HG03159 (cell line): ENCODE data around the gene SHE.
"Not testable (repeated sequence)": the region's sequence is repeated elsewhere in the genome, so short reads cannot be mapped to it uniquely, and the experiment has no call there.

Experiments
- ATAC-seq: cut with Tn5 transposase; IDR thresholded peaks from one replicate; pipeline ENCODE4 v1.9.1; 2021; ENCODE audit warnings: mild to moderate bottlenecking, moderate library complexity; ENCODE audit not compliant: unreplicated experiment

The SHE gene

DNA sequence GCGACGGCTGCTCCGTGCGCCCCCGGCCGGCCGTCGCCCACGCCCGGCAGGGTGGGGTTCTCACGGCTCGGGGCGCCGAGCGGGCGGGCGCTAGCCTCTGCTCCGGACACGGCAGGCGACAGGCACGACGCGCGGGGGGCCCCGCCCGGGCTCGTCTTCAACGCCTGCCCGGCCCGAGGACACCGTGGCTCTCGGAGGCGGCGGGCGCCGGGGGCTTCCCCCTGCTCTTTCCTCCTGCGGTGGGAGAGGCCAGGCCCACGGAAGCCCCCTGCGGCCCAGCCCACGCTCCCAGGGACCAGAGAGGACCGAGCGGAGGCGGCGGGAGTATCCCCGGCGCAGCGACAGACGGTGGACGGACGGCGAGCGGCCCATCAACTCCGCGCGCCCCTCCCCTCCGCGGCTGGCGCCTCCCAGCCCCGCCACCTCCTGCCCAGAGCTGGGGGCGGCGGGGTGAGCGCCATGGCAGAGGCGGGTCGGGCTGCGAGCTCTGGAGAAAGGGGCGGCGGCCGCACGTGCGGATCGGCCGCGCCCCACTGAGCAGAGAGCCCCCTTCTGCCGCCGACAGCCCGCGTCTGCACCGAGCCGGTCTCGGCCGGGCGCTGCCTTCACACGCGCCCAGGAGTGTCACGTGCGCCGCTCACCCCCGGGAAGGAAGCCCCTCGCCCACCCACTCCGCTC is at the start of gene SHE, which contains the start of gene TDRD10:
Gene SHE, minus strand, starts transcription at position 347 of the 678 bp plus-strand sequence. CDS start 386 bp downstream, outside the sequence.
Gene TDRD10, plus strand, starts transcription at position 154 of the 678 bp plus-strand sequence. CDS start 4,685 bp downstream, outside the sequence.
- ATAC-seq = no peak

DNA sequence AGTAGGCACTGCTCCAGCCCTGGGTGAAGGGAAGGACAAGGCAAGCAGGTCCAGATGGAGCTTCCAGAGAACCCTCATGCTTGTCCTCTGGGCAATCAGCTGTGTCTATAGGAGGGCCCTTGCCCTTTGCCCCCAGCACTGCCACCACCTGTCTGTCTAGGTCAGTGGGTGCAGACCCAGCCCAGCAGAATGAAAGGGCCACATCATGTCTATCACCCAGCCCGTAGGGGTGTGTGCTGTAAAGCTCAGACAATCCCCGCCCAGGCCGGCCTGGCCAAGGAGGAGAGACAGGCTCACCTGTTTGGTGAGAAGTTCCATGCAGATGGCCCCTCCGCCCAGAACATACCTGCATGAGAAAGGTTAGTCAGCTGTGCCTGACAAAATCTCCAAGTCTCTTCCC is 49.3 kb upstream of the SHE start:
- no peak for ATAC-seq

DNA sequence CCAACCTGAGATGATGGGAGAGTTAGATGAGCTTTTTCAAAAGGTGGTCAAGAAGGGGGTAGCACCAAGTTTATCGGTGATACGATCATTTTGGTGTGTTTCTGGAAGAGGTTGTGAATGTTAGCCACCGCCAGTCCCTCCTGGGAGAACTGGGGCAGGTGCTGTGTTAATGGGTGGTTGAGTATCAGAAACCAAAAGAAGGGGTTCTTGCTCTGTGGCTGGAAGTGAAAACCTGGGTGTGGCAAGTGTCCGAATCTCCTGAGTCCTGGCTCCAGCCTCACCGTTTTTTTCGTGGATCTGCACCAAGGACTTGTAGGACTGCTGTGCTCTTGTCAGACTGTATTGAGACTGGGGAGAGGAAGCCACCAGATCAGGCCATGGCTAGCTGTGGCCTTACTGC is 48.4 kb upstream of the SHE start:
- no peak for ATAC-seq

DNA sequence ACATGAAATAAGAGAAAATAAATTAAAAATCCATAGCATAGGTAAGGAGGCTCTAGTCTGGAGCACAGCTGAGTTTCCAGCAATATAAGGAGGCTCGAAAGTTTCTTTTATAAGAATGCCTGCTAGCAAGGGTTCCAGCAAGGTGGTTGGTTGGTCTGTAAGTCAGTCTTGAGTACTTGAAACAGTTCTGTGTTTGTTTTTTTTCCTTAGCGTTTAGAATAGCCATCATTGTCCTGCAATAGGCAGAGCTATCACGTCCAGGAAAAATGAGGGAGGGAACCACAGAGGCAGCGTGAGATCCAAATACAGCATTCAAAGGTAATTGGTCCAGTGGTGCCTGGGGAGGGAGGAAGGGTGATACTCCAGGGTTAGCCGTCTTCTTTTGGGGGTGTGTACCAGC is 47.9 kb upstream of the SHE start:
- no peak for ATAC-seq

DNA sequence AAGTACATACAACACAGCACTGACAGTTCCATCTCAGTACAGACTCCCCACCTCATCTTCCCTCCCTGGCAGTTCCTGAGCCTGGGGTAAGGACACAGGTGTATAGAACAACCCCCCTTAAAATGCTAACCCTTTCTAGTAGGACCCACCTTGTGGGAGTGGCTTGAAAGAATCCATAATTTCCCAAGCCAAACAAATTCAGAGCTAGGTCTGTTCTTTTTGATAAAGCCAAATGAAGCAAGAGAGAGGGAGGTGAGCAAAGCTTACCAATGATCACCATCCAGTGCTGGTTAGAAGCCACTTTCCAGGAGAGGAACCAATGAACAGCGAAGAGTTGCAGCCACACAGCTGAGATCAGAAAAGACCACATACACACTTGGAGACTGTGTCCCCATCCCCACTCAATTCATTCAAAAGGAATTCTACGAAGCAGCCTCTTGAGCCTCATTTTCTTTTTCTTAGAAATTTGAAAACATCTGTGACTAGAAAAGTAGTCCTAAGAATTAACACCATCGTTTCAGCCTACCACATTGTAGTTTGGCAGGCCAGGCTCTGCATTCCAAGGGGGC is 47.1 kb upstream of the SHE start:
- no peak for ATAC-seq

DNA sequence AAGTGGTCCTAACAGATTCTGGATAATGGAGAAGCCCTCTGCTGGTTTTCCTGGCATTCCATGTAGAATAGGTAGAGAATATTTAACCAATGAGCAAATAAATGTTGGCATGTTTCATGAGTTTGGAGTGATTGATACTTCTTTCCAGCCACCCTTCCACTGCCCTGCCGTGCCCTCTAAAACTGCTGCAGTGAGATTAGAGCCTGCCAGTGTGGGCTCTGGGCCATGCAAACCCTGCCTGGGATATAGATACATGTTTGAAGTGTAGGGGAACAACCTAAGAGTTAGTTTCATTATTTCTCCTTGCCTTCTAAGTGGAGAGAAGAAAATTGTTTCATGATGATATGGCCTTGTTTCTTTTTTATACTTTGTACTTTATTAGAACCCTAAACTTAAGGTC is 45.8 kb upstream of the SHE start:
- no peak for ATAC-seq

DNA sequence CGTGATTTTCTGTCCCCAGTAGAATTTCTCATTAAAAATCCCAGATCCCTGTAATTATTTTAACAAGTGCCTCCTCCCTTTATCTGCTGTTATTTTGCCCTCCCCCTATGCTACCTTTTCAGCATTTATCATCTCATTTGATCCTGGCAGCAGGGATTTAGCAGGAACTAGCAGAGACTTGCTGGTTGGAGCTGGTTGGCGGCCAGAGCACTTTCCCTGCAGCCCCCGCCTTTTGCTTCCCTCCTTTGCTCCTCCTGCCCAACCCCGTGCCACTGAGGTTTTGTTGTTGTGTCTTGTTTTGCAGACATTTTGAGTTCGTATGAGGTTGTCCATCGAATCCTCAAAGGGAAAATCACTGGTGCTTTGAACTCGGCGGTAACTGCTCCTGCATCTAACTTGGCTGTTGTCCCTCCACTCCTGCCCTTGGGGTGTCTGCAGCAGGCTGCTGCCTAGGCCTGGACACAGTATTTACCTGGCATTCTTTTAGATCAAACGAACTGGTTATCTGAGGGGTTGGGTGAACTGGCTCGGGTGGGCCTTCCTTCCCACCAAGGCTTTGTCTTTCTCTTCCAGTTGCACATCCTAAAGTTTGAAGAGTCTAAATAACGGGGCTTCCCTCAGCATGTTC is 45.0 kb upstream of the SHE start:
- no peak for ATAC-seq

DNA sequence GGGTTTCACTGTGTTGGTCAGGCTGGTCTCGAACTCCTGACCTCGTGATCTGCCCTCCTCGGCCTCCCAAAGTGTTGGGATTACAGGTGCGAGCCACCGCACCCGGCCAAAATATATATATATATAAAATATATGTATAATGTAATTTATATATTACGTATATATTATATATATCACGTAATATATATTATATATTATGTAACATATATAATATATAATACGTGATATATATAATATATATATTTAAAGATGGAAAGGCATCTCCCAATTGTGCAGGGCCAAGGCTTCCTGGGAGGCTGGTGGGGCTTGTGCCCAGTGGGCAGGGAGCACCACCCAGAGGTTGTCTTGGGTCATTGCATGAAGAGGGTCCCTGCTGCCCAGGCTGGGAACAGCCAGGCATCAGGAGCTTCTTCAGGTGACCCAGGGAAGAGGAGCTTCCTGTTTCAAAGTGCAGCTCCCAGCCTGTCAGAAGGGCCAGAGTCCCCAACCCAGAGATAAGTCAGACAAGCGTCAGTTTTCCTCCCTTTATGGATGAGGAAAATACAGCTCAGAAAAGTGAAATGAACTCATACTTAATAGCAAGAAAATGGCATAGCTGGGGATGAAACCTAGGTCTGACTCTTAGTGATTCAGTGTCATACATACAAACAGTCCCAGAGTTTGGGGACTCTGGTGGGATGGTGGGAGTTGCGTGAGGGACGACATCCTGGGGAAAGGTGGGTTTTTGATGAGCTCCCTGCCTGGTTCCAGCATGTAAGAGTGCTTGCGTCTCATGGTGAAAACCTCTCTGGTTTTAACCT is 44.3 kb upstream of the SHE start:
- ATAC-seq = no peak

DNA sequence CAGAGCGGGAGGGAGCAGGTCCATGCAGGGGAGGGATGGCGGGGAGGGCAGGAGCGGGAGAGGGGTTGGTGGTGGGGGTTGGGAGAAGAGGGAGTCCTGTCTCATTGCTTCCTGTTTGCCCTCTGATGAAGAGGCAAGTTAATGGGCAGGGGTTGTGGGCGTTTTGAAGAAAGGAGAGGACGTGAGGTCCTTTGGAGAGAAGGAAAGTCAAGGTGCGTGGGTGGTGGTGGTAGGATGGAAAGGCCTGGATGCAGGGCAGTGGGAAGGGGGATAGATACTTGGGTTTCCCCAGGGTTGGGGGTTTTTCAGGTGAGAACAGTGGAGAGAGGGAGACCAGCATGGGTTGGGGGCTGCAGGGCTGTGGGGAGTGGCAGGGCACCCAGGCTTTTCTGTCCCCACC is 39.0 kb upstream of the SHE start:
- no peak for ATAC-seq

DNA sequence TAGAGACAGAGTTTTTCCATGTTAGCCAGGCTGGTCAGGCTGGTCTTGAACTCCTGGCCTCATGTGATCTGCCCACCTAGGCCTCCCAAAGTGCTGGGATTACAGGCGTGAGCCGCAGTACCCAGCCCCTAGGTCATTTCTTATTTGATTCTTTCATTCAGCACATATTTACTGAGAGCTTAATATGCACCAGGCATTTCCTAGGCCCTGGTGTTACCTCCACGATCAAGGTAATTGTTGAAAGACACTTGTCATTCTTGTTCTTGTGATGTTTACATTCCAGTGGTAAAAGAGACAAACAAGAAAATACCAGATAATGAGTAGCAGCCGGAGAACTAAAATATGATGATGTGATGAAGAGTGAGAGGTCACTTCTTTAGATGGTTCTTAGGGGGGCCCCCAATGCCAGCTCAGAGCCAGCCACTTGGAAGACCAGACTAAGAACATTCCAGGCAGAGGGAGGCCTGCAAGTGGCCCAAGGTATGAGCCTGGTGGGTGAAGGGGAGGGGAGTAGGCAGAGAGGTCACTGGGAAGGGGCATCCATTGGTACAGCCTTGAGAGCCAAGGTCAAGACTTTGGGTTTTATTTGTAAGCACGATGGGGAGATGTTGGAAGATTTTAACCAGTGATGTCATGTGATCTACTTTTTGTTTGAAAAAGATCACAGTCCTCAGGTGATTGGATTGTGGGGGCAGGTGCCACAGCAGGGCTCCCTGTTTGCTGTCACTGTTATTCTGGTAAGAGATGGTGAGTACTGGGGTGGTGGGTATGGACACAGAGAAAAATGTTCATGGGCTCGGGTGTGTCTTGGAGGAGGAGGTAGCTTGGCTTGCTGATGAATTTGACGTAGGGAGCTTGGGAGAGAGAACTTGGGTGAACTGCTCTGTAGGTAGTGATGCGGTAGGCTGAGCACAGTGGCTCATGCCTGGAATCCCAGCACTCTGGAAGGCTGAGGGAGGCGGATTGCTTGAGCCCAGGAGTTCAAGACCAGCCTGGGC is 37.6 kb upstream of the SHE start:
- no peak for ATAC-seq

DNA sequence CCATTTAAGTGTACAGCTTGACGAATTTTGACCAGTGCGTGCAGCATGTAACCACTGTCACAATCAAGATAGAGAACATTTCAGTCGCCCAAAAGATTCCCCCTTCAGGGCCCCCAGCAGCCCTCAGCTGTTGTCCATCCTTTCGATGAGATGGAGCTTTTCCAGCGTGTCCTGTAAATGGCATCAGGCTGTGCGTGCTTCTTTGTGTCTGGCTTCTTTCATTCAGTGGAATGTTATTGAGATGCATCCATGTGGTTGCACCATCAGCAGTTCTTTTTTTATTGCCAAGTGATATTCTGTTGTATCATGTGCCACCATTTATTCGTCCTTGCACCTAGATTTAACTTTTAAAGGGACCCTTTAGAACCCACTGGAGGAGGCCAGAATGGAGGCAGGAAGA is 34.4 kb upstream of the SHE start:
- ATAC-seq = no peak

DNA sequence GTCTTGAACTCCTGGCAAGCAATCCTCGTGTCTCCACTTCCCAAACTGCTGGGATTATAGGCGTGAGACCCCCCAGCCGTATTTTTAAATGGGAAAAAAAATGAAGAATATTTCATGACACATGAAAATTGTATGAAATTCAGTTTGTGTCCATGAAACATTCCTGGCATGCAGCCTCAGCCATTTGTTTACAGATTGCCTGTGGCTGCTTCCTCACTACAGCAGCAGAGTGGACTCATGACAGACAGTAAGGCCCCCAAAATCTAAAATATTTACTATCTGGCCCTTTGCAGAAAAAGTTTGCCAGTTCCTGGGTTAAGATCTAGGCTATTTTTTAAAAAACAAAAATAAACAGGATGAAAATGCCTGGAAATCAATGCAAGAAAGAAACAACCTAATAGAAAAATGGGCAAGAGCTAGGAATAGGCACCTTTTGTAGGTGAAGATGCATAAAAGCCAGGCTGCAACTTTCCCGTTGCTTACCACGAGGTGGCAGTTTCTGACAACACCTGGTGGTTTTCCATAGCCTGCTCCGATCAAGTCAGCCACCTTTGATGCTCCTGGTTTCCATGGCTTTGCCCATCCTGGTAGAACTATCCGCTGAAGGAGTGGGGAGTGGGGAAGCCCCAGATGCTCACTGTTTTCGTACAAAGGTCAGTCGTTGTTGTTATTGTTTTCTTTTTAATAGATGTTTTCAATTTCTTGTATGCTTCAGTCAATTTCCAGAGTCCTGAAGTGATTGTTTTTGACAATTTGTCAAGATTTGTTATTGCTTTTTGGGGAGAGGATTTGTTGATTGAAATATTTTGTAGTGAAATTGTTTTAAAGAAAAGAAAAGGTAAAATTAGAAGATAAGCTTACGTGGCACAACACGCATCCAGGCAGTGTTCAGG is 32.0 kb upstream of the SHE start:
- no peak for ATAC-seq

DNA sequence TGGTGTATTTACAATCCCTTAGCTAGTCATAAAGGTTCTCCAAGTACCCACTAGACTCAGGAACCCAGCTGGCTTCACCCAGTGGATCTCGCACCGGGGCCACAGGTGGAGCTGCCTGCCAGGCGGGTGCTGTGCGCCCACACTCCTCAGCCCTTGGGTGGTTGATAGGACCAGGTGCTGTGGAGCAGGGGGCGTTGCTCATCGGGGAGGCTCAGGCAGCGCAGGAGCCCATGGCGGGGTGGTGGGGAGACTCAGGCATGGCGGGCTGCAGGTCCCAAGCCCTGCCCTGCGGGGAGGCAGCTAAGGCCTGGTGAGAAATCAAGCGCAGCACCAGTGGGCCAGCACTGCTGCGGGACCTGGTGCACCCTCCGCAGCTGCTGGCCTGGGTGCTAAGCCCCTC is 29.7 kb upstream of the SHE start:
- not testable (repeated sequence) for ATAC-seq

DNA sequence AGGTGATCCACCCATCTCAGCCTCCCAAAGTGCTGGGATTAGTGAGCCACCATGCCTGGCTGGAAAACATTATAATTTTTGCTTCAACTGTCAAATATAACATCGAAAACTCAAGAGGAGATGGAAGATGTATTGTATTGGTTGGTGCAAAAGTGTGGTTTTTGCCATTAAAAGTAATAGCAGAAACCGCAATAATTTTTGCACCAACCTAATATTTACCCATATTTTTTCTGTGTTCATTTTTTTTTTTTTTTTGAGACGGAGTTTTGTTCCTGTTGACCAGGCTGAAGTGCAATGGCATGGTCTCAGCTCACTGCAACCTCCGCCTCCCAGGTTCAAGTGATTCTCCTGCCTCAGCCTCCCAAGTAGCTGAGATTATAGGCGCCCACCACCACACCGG is 27.1 kb upstream of the SHE start:
- no peak for ATAC-seq

DNA sequence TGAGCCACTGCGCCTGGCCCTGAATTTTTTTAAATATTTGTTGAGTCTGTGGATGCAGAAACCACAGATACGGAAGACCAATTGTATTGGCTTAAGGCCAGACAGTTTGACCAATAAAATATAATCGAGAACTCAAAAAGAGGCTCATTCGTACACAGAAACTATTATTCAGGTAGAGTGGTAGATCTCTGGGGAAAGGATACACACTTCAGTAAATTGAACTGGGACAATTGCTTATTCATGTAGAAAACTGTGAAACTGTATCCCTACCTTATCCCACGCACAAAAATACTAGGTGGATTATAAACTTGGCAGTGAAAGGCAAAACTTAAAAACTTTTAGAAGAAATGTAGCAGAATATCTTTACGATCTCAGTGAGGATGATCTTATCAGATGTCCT is 25.0 kb upstream of the SHE start:
- ATAC-seq = no peak

DNA sequence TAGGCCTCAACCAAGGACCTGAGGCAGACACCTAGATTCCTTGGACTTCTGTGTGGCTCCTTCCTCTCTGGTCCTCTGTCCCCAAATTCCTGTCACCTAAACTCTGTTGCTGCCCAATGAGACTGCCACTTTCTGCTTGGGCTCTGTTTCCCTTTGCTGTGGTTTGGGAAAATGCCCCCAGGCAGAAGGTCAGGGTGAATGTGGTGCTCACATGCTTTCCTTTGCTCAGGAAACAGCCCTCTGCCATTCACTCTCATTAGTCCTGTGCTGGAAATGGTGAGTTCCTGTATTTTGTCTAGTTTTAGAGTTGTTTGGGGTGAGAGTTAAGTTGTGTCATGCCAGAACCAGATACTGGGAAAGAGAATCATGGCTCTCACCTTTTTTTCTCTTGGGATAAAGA is 22.7 kb upstream of the SHE start:
- ATAC-seq = no peak

DNA sequence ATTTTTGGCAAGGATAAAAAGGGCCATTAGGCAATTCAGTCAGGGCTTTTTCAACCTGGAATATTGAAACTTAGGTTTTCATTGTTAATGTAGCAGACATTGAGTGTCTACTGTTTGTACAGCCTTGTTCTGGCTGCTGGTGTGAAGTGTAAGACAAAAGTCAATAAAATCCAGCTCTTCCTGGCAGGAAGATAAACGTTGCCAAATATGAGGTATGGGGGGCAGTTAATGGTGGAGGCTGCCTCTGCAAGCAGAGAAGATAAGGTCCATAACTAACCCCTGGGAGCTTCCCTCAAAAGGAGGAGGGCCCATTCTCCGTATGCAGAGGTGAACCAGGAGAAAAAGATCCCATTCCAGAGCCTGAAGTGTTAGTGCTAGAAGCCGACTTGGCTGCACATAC is 19.5 kb upstream of the SHE start:
- no peak for ATAC-seq

DNA sequence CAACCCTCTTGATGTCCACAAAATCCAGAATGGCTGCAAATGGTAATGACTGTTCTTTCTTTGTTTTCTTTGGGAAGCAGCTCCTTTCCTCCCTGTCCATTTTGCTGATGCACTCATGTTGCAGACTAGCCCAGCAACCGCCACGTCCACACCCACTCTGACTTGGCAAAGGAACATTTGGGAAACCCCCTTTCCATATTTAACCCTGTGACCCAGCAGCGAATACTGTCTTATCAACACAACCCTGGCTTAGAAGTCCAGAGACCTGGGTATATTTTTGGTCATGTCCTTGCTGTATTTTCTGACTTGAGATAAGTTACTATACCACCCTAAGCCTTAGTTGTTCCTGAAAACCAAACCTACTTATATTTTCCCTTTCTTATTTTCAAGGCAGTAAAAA is 18.1 kb upstream of the SHE start:
- ATAC-seq = no peak

DNA sequence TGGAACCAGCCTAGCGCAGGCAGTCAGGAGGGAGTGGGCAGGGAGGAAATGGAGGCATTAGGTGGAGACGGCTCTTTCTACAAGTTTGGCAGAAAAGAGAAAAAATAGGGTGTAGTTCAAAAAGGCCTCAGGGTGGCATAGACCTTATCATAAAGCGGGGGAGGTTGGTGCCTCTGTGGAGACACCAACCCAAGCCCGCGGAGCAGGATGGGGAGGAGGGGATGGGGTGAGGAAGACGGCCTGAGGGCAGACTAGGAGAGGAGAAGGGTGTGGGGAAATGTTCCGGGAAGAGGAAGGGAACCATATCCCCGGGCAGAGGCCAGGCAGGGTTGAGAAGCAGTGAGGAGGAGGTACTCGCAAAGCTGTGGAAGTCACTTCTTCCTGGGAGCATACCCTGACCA is 17.4 kb upstream of the SHE start:
- no peak for ATAC-seq
